Subcutaneous abdominal adipose tissue (tissue), 5 donors: ENCODE measurements around the gene CACNG1.
"Not testable (repeated sequence)": the region's sequence is repeated elsewhere in the genome, so short reads cannot be mapped to it uniquely, and the experiment has no call there.

Experiments
- H3K27ac ChIP-seq: one replicate; pipeline ENCODE4 v1.7.0; 2013; ENCODE audit warnings: low read depth, mild to moderate bottlenecking, inconsistent platforms, low read length, moderate library complexity
- H3K27me3 ChIP-seq, 5 donors: one replicate each; pipeline ENCODE4 v1.7.0; 2013; ENCODE audit warnings: low read length in 5 of 5, inconsistent platforms in 1 of 5; ENCODE audit not compliant: control insufficient read depth in 5 of 5, insufficient read depth in 4 of 5
- H3K36me3 ChIP-seq, 5 donors: one replicate each; pipeline ENCODE4 v1.7.0; 2013; ENCODE audit warnings: low read length in 5 of 5; ENCODE audit not compliant: control insufficient read depth in 5 of 5, insufficient read depth in 5 of 5
- H3K4me1 ChIP-seq, 5 donors: one replicate each; pipeline ENCODE4 v1.7.0; 2013; ENCODE audit warnings: low read length in 5 of 5, mild to moderate bottlenecking in 3 of 5, moderate library complexity in 1 of 5; ENCODE audit not compliant: control insufficient read depth in 5 of 5, insufficient read depth in 5 of 5
- H3K4me3 ChIP-seq, 5 donors: one replicate each; pipeline ENCODE4 v1.7.0; 2013; ENCODE audit warnings: low read length in 5 of 5, low read depth in 1 of 5
- H3K9ac ChIP-seq, 5 donors: one replicate each; pipeline ENCODE4 v1.7.0; 2013; ENCODE audit warnings: low read length in 5 of 5, mild to moderate bottlenecking in 4 of 5, moderate library complexity in 3 of 5
- H3K9me3 ChIP-seq, 5 donors: one replicate each; pipeline ENCODE4 v1.7.0; 2013; ENCODE audit warnings: low read length in 5 of 5; ENCODE audit not compliant: control insufficient read depth in 5 of 5
- donor health status: healthy.
- donor health status: healthy.
- donor health status: healthy.
- donor health status: healthy.
- donor health status: healthy.

The CACNG1 gene

DNA sequence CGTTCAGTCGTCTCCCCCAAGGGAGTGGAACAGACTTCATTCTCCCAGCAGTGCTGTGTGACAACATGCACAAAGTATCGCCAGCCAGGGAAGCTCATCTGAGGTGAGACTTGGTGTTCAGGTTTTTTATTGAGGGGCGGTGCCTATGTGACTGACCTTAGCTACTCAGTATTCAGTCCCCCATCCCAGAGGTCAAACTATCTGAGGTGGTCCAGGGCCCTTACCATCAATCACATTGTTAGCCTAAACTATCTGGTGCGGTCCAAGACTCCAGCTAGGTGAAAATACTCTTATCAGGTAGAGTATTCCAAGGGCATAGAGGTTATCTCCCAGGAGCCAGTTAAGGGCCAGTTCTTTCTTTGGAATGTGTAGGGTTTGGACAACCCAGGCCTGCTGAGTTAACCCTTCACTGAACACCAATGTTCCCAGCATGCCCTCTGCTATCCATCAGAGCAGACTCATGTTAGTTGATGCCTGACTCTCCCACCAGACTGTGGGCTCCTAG lies 5.4 kb upstream of the CACNG1 start:
- Histone ChIP-seq H3K9me3 (no peaks in the 10 kb centered on the region), H3K27ac (no peak overlapping the region), H3K36me3 (no peaks in the 10 kb centered on the region), H3K9ac (no peak overlapping the region), H3K27me3 (peaks cover 0 to 8% (median 0%) of the 10 kb centered on the region in 5 donors), H3K4me3 (no peak overlapping the region), H3K4me1 (no peaks in the 10 kb centered on the region)

DNA sequence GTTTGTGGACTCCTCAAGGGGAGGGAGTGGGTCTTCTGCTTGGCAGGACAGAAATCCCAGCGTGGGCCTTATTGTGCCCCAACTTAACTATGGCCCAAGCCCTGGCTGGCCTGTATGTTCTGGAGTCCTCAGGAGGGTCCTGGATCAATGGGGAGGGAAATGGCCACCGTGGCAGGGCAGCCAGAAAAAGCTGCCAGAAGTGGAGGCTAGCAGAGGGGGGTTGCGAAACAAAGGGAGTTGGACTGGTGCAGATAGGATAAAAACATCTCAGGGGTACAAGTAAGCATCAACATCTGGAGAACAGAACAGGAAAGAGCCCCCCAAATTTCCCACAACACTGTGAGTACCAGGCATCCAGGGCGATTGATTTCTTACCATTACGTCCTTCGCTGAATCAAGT lies 3.7 kb upstream of the CACNG1 start:
- Histone ChIP-seq H3K9me3 (no peaks in the 10 kb centered on the region), H3K27me3 (peaks cover 0 to 8% (median 0%) of the 10 kb centered on the region in 5 donors), H3K4me1 (no peaks in the 10 kb centered on the region), H3K27ac (no peak overlapping the region), H3K4me3 (no peak overlapping the region), H3K36me3 (no peaks in the 10 kb centered on the region), H3K9ac (no peak overlapping the region)

DNA sequence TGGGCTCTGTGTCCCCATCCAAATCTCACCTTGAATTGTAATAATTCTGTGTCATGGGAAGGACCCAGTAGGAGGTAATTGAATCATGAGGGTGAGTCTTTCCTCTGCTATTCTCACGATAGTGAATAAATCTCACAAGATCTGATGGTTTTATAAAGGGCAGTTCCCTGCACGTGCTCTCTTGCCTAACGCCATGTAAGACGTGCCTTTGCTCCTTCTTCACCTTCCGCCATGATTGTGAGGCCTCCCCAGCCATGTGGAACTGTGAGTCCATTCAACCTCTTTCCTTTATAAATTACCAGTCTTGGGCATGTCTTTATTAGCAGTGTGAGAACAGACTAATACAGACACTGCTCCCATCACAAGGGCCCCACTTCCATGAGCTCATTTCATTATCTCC lies 3.2 kb upstream of the CACNG1 start:
- H3K4me1 ChIP-seq, H3K4me3 ChIP-seq, H3K36me3 ChIP-seq, H3K27me3 ChIP-seq, H3K27ac ChIP-seq, H3K9me3 ChIP-seq, H3K9ac ChIP-seq: not testable (repeated sequence)

DNA sequence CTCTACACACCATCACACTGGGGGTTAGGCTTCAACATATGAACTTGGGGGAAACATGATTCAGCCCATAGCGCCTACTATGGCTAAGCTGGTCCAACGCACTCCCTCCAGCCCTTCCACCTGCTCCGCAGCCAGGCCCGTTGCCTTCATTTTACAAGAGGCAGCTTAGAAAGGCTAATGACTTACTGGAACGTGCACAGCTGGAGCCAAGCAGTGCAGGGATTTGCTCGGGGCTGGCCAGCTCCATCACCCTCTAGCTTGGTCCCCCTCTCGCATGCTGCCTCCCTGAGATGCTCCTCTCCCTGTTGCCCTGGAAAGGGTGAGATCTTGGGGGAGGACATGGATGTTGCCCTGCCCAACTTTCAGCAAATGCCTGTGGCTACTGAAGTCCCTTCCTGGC lies 2.8 kb upstream of the CACNG1 start:
- H3K27me3 ChIP-seq, result peaks cover 0 to 8% (median 0%) of the 10 kb centered on the region in 5 donors
- peaks cover 0 to 3% (median 0%) of the 10 kb centered on the region in 5 donors for H3K4me1 ChIP-seq
- H3K36me3 ChIP-seq, result no peaks in the 10 kb centered on the region
- H3K9me3 ChIP-seq, result no peaks in the 10 kb centered on the region
- H3K27ac ChIP-seq, result no peak overlapping the region
- no peak overlapping the region for H3K9ac ChIP-seq
- H3K4me3 ChIP-seq, result no peak overlapping the region

DNA sequence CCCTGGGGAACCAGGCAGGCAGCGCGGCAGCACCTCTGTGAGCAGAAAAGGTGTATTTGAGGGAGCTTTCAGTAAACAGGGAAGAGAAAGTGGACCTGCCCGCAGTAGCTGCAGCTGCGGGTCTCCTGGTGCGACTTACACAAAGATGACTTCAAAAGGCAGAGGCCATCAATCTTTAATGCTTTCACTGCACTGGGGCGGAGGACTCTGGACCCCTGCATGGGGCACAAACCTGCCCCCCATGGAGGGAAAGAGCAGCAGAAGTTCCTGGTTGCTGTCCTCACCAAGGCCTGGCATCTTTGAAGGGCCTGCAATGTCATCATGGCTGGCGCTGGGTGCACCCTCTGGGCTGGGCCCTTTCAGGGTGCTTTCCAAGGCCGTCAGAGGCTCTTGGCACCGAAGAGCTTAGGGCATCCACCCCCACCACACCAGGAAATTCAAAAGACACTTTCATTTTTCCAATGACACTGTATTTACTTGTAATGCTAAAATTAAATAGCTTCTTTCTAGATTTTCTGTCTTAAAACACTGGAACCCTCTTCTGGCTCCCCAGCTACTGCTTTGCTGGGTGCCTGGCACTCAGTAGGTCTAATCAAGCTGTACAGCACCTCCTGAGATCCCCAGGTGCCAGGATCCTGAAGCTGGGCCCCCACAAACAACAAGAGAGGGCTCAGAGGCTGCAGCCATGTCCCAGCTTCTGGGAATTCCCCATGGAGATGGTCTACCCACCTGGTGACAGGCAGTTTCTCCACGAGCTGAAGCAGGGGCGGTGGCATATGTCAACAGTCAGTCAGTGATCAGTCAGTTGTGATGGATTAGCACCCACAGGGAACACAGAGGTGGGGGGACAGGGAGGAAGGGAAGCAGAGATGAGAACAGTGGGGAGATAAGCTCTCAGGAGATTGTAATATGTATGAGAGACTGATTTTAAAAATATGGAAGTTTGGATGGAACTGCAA lies 2.1 kb upstream of the CACNG1 start:
- H3K36me3 ChIP-seq, result no peaks in the 10 kb centered on the region
- H3K4me3 ChIP-seq, result no peak overlapping the region
- H3K9me3 ChIP-seq, result peaks cover 0 to under 1% (median 0%) of the 10 kb centered on the region in 5 donors
- no peak overlapping the region for H3K9ac ChIP-seq
- no peak overlapping the region for H3K27ac ChIP-seq
- peaks cover 0 to 10% (median 0%) of the 10 kb centered on the region in 5 donors for H3K4me1 ChIP-seq
- peaks cover 0 to 4% (median 0%) of the 10 kb centered on the region in 5 donors for H3K27me3 ChIP-seq

DNA sequence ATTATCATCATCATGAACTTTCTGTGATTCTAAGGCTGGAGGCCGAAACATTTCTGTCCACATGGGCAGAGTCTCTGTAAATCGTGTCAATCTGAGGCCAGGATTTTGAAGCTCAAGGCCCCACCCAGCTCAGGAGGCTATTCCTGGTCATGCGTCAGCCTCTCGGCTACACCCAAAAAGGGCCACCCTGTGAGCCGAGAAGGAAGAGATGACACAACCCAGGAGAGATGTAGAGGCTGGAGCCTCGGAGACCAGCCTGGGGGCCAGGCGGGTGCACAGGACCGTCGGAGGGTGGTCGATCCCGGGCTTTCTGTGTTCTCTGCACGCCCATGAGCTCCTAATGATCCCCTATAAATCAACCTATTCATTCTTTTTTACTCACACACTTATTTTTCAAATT lies 1.1 kb upstream of the CACNG1 start:
- Histone ChIP-seq H3K36me3 (no peaks in the 10 kb centered on the region), H3K27ac (no peak overlapping the region), H3K4me1 (peaks cover 0 to 11% (median 0%) of the 10 kb centered on the region in 5 donors), H3K4me3 (no peak overlapping the region), H3K27me3 (peaks cover 0 to 4% (median 0%) of the 10 kb centered on the region in 5 donors), H3K9me3 (peaks cover 0 to 9% (median 7%) of the 10 kb centered on the region in 5 donors), H3K9ac (no peak overlapping the region)

DNA sequence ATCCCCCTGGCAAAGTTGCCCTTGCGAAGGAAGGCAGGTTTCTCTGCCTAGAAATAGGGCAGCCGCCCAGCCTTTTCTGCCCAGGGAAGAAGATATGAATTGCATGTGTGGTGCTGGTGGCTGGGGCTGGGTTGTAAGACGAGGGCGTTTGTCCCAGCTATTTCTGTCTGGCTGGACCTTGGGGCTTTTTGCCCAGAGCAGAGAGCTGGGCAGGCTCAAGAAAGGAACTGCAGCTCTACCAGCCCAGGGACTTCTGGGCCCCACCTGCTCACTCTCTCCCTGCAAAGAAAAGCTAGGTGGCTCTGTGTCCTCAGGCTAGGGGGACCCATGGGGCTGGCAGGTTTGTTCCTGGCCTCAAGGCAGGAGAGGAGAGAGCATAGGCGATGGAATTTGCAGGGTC lies 586 bp downstream of the CACNG1 start:
- Histone ChIP-seq H3K9me3 (peaks cover 6 to 25% (median 20%) of the 10 kb centered on the region in 5 donors), H3K4me1 (peaks cover 0 to 11% (median 0%) of the 10 kb centered on the region in 5 donors), H3K27ac (no peak overlapping the region), H3K27me3 (no peaks in the 10 kb centered on the region), H3K36me3 (no peaks in the 10 kb centered on the region), H3K4me3 (no peak overlapping the region), H3K9ac (no peak overlapping the region)

DNA sequence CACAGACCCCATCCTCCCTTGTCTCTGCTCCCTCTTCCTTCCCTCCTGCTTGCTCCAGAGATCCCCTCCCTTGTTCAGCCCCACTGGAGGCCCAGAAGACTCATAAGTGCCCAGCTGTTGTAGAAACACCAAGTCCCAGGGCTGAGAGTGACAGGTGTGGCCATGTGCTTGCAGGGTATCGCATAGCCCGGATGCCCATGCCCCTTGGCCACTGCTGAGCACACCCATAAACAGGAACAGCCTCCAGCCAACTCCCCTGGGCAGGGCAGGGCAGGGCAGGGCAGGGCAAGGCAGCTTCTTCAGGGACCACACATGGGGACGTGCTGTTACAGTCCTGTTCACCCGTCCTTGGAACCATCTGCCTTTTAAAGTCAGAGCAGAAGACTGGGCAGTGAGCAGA lies 2.0 kb downstream of the CACNG1 start:
- Histone ChIP-seq H3K27ac (no peak overlapping the region), H3K4me3 (no peak overlapping the region), H3K9ac (no peak overlapping the region), H3K9me3 (peaks cover 7 to 28% (median 23%) of the 10 kb centered on the region in 5 donors), H3K4me1 (peaks cover 0 to 11% (median 0%) of the 10 kb centered on the region in 5 donors), H3K27me3 (no peaks in the 10 kb centered on the region), H3K36me3 (no peaks in the 10 kb centered on the region)

DNA sequence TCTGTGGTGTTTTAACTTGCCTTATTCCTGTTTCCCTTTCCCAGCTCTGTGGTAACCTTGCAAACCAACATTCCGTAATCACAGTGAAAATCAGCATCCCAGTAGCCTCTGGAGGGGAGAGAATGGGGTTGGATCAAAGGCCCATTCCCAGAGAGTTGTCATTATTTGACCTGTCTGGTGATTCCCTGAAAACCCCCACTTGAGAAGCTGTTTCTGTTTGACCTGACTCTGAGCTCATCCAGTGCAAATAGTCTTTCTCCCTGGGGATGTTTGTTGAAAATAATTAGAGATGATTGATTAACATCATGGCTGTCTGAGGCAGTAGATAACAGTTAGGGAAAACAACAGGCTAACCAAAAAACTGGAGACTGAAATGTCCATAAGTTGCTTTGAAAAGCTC lies 3.0 kb downstream of the CACNG1 start:
- Histone ChIP-seq H3K27me3 (no peaks in the 10 kb centered on the region), H3K9me3 (peaks cover 7 to 28% (median 23%) of the 10 kb centered on the region in 5 donors), H3K27ac (no peak overlapping the region), H3K4me1 (peaks cover 0 to 11% (median 0%) of the 10 kb centered on the region in 5 donors), H3K9ac (no peak overlapping the region), H3K36me3 (no peaks in the 10 kb centered on the region), H3K4me3 (no peak overlapping the region)

DNA sequence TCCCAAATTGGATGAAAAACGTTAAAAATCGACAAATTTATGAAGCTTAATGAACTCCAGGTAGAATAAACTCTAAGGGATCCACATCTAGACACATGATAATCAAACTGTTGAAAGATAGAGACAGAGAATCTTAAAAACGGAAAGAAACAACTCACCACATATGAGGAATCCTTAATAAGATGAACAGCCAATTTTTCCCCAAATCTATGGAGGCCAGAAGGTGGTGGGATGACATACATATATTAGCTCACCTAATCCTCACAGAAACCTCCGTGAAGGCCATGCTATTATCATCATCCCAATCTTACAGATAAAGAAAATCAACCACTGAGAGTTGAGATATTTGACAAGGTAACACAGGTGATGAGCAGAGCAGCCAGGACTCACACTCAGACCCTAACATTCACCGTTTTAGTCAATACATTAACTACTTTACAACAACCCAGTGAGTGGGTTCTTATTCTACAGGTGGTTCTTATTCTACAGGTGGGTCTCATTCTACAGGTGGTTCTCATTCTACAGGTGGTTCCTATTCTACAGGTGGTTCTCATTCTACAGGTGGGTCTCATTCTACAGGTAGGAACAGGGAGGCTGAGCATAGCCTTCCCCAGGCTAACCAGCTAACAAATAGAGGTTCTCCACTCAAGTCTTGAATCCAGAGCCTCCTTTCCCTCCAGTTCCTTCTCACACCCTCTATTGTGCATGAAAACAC lies 4.8 kb downstream of the CACNG1 start:
- Histone ChIP-seq H3K9me3 (peaks cover 7 to 28% (median 23%) of the 10 kb centered on the region in 5 donors), H3K9ac (no peak overlapping the region), H3K27ac (no peak overlapping the region), H3K4me3 (no peak overlapping the region), H3K36me3 (no peaks in the 10 kb centered on the region), H3K27me3 (no peaks in the 10 kb centered on the region), H3K4me1 (peaks cover 0 to 11% (median 0%) of the 10 kb centered on the region in 5 donors)
